ENCODE measurements around the gene PEPD.

PEPD gene

GRCh38 chr19:33370783-33371182 is 150.8 kb downstream of the PEPD start:
- no peak for DNase-seq (ENCODE audit: low read depth)
- no peak overlapping the region for H3K4me3 ChIP-seq (ENCODE audit: low read length)
- no peak for TF ChIP-seq CTCF (conservative IDR thresholded peaks at IDR 0.05; ENCODE audit: low read depth, low read length)

GRCh38 chr19:33368074-33368864 is 153.3 kb downstream of the PEPD start:
- no peak for TF ChIP-seq CTCF (conservative IDR thresholded peaks at IDR 0.05; ENCODE audit: low read depth, low read length)
- no peak overlapping the region for H3K4me3 ChIP-seq (ENCODE audit: low read length)
- no peak for DNase-seq (ENCODE audit: low read depth)

GRCh38 chr19:33366897-33367296 is 154.7 kb downstream of the PEPD start:
- no peak overlapping the region for H3K4me3 ChIP-seq (ENCODE audit: low read length)
- no peak for TF ChIP-seq CTCF (conservative IDR thresholded peaks at IDR 0.05; ENCODE audit: low read depth, low read length)
- DNase-seq (ENCODE audit: low read depth): no peak

GRCh38 chr19:33366127-33366526 is 155.5 kb downstream of the PEPD start:
- no peak for DNase-seq (ENCODE audit: low read depth)
- TF ChIP-seq CTCF (conservative IDR thresholded peaks at IDR 0.05; ENCODE audit: low read depth, low read length): no peak
- no peak overlapping the region for H3K4me3 ChIP-seq (ENCODE audit: low read length)

- H3K4me3 ChIP-seq (ENCODE audit: low read length): no peak overlapping the region
- no peak for TF ChIP-seq CTCF (conservative IDR thresholded peaks at IDR 0.05; ENCODE audit: low read depth, low read length)
Measured at GRCh38 chr19:33365691-33366090, 155.9 kb downstream of the PEPD start.

GRCh38 chr19:33363476-33363875 is 158.1 kb downstream of the PEPD start:
- DNase-seq (ENCODE audit: low read depth): no peak
- no peak overlapping the region for H3K4me3 ChIP-seq (ENCODE audit: low read length)
- no peak for TF ChIP-seq CTCF (conservative IDR thresholded peaks at IDR 0.05; ENCODE audit: low read depth, low read length)

More at GRCh38 chr19:33365691-33366090, 155.9 kb downstream of the PEPD start:
- DNase-seq (ENCODE audit: low read depth): no peak
